Psoas muscle (tissue), 8 donors: ENCODE measurements around the gene EMC8. TPM values are rescaled to one million over a fixed set of nuclear protein-coding genes. Genes with fewer than 3 reads are reported as not detected.

Experiments used
- ATAC-seq, 4 donors: fragments of 200-7000 bp; cut with Tn5 transposase; one replicate each; pipeline ENCODE4 v1.9.1; 2020; ENCODE audit warnings: moderate library complexity in 3 of 4, mild to moderate bottlenecking in 2 of 4
- DNase-seq, 2 donors: peaks; one replicate each; pipeline ENCODE4 v3.0.0-alpha.2; 2020
- H3K27ac ChIP-seq: fragments of 200-600 bp; one replicate; pipeline ENCODE4 v1.8.0; 2022
- H3K27me3 ChIP-seq, 3 donors: fragments of 200-600 bp in 1 of 3; one replicate each; pipeline versions ENCODE4 v1.6.1 to v1.8.0; 2013 to 2022; ENCODE audit warnings: low read length in 2 of 3, mild to moderate bottlenecking in 2 of 3, moderate library complexity in 1 of 3; ENCODE audit not compliant: insufficient read depth in 3 of 3
- H3K36me3 ChIP-seq, 2 donors: fragments of 200-600 bp in 1 of 2; one replicate each; pipeline versions ENCODE4 v1.6.1 to v1.8.0; 2013 to 2022; ENCODE audit warnings: low read depth in 1 of 2, mild to moderate bottlenecking in 1 of 2, moderate library complexity in 1 of 2; ENCODE audit not compliant: insufficient read depth in 1 of 2
- H3K4me1 ChIP-seq: fragments of 200-600 bp; one replicate; pipeline ENCODE4 v1.8.0; 2022
- H3K4me3 ChIP-seq: fragments of 200-600 bp; one replicate; pipeline ENCODE4 v1.8.0; 2022; ENCODE audit warnings: mild to moderate bottlenecking
- H3K9me3 ChIP-seq: fragments of 200-600 bp; one replicate; pipeline ENCODE4 v1.8.0; 2022
- WGBS, 3 donors: extraction: QIAGEN DNeasy Blood & Tissue Kit; methylation state at CpG; one replicate each; pipeline versions ENCODE4 v1.1.6 to v1.1.7; 2013; 5-methylcytosine and 5-hydroxymethylcytosine counted together
- intact Hi-C, 2 donors: fragments of 100-400 bp; cut with DNase I; formaldehyde crosslinking; loops; one replicate each; pipeline versions ENCODE4 v1.11.0 to v1.14.2; 2022
- polyA plus RNA-seq, 3 donors: library from polyadenylated mRNA; stranded (reverse); fragments of 200-250 nt; gene quantifications; one replicate each; pipeline ENCODE4 v1.2.3, GENCODE V29; 2013
- total RNA-seq, 4 donors: library from RNA; stranded (reverse); fragmentation: NEBNext Ultra II Directional in 2 of 4; extraction: Animal tissue kit (Norgen Biotek cat#: 25700) in 2 of 4; gene quantifications; one replicate each; pipeline versions ENCODE4 v1.2.1 to v1.2.4, GENCODE V29; 2021 to 2023
- TF ChIP-seq, protein P1 (sequence below): fragments of 200-600 bp; IDR thresholded peaks from one replicate; pipeline ENCODE4 v1.8.0; 2022; ENCODE audit warnings: antibody characterized with exemption
- donor health status: healthy with polysubstance abuse.
- donor health status: DM: no; HTN: no; CAD: no; lungs with moderate emphysema.
- donor health status: Bipolar disorder and iron deficiency.
- donor health status: healthy.
- donor health status: DM: yes; HTN: yes; CAD: no.
- donor health status: DM: no; HTN: no; CAD: no.
- donor health status: DM: no; HTN: no; CAD: no.
- donor health status: DM: yes; HTN: yes; CAD: no.

EMC8 gene
- total and polyA plus RNA-seq, 7 donors = 16.4 to 41.6 (median 24.7) TPM

DNA sequence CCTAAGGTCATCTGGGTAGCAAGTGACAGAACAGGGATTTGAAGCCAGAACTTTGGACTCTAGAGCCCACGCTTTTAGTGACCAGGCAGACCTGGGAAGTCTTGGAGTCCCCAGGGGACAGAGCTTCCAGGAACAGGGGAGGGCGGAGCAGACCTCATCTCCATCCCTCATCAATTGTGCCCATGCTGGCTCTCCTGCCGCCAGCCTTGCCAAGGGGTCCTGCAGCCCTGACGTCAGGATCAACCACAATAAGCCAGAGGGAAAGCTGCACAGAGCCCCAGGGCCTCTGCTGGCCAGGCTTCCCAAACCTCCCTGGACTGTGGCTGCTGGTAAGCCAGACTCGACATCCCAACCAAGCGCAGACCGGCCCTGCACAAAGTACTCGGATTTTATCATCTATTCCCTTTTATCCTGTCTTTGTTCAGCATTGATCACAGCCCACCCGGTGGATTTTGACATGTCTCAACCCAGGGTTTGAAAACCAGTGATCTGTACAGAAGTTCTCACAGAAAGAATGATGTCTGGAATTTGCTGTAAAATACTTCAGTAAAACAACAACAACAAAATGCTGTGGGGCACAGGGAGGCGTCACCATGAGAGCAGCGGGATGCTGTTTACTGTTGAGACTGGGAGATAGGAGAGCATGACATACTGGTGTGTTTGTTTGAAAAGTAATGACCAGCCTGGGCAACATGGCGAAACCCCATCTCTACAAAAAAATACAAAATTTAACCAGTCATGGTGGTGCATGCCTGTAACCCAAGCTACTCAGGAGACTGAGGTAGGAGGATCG lies 60.2 kb downstream of the EMC8 start:
- TF ChIP-seq, protein P1, sequence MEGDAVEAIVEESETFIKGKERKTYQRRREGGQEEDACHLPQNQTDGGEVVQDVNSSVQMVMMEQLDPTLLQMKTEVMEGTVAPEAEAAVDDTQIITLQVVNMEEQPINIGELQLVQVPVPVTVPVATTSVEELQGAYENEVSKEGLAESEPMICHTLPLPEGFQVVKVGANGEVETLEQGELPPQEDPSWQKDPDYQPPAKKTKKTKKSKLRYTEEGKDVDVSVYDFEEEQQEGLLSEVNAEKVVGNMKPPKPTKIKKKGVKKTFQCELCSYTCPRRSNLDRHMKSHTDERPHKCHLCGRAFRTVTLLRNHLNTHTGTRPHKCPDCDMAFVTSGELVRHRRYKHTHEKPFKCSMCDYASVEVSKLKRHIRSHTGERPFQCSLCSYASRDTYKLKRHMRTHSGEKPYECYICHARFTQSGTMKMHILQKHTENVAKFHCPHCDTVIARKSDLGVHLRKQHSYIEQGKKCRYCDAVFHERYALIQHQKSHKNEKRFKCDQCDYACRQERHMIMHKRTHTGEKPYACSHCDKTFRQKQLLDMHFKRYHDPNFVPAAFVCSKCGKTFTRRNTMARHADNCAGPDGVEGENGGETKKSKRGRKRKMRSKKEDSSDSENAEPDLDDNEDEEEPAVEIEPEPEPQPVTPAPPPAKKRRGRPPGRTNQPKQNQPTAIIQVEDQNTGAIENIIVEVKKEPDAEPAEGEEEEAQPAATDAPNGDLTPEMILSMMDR = no peak
- intact Hi-C loops = no loop called here
- H3K27ac ChIP-seq = no peak overlapping the region
- no peaks in the 10 kb centered on the region for H3K9me3 ChIP-seq
- H3K4me1 ChIP-seq = no peaks in the 10 kb centered on the region
- ATAC-seq (no peak), DNase-seq (no peak)
- H3K27me3 ChIP-seq = no peaks in the 10 kb centered on the region
- H3K4me3 ChIP-seq = no peak overlapping the region
- H3K36me3 ChIP-seq = no peaks in the 10 kb centered on the region
- 62 to 65% (median 64%) methylated on average over 13 of the region's 13 CpGs for WGBS, 3 donors

DNA sequence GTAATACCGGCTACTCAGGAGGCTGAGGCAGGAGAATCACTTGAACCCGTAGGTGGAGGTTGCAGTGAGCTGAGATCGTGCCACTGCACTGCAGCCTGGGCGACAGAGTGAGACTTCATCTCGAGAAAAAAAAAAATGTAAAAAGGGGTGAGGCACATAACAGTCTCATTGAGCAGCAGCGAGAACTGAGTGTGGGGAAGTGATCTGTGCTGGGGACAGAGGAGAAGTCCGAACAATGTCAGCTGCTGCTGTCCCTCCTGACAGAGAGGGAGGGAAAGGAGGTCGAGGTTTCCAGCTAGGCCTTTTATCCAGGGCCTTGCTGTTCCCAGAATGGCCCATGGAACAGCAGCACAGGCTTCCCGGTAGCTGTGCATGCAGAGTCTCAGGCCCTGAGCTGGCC lies 62.4 kb downstream of the EMC8 start:
- no peak for DNase-seq
- H3K36me3 ChIP-seq = no peaks in the 10 kb centered on the region
- 82 to 86% (median 84%) methylated on average over 9 of the region's 9 CpGs for WGBS, 3 donors
- TF ChIP-seq, protein P1 = no peak
- no peak for ATAC-seq
- H3K27ac ChIP-seq = no peak overlapping the region
- no peak overlapping the region for H3K4me3 ChIP-seq
- intact Hi-C loops = no loop called here
- H3K4me1 ChIP-seq = no peaks in the 10 kb centered on the region
- H3K27me3 ChIP-seq = no peaks in the 10 kb centered on the region
- no peaks in the 10 kb centered on the region for H3K9me3 ChIP-seq

DNA sequence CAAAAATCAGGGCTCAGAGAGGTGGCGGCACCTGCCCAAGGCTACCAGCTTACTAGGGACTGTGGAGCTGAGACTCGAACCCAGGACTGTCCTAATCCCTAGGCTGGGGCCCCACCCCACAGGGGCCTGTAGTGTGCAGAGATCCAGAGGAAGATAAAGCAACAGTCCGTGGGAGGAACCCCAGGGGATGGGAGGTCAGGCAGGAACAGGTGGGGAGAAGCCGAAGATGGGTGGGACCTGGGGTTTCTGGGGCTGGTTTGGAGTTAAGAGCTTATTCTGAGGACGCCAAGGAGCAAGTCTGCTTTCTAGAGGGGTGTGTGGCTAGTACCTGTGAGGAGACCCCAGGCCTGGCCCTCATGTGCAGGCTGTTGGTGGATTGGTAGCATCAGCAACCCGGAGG lies 63.4 kb downstream of the EMC8 start:
- DNase-seq (no peak), ATAC-seq (no peak)
- no peaks in the 10 kb centered on the region for H3K36me3 ChIP-seq
- no peaks in the 10 kb centered on the region for H3K4me1 ChIP-seq
- H3K9me3 ChIP-seq = no peaks in the 10 kb centered on the region
- intact Hi-C loops = no loop called here
- 73 to 77% (median 77%) methylated on average over 6 of the region's 6 CpGs for WGBS, 3 donors
- H3K27me3 ChIP-seq = no peaks in the 10 kb centered on the region
- H3K4me3 ChIP-seq = no peak overlapping the region
- H3K27ac ChIP-seq = no peak overlapping the region
- TF ChIP-seq, protein P1 = no peak

DNA sequence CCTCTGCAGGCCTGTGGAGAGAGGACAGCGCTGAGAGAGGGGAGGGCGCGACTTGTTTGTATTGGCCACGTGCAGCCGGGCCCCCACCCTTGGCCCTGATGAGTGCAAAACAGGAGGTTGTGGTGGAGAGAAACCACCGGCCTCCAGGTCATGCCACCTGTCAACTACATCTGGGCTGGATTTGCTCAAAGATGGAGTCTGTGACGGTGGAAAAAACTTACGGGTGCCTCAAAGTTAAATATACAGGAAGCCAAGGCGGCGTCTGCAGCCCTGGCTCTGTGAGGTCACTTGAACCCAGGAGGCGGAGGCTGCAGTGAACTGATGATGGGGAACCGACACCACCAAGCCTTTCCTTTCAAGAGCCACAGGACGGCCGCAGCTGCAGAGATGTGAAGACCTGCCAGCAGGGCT lies 64.1 kb downstream of the EMC8 start:
- ATAC-seq = no peak
- WGBS, 3 donors = 80 to 86% (median 86%) methylated on average over 14 of the region's 14 CpGs
- intact Hi-C loops = no loop called here

More for the DNA sequence above, 64.1 kb downstream of the EMC8 start:
- TF ChIP-seq, protein P1 = no peak
- Histone ChIP-seq H3K9me3 (no peaks in the 10 kb centered on the region), H3K4me1 (no peaks in the 10 kb centered on the region), H3K36me3 (no peaks in the 10 kb centered on the region), H3K4me3 (no peak overlapping the region), H3K27ac (no peak overlapping the region), H3K27me3 (no peaks in the 10 kb centered on the region)
- DNase-seq = no peak
